GM18526 (cell line): ENCODE results near the gene FRAS1.

Experiments used
- POLR2A ChIP-seq: IDR thresholded peaks from 3 replicates; pipeline ENCODE4 v1.6.1; 2011; ENCODE audit not compliant: insufficient read length; ENCODE audit errors: extremely low read depth

The FRAS1 gene

GRCh38 chr4:78527555-78527954, 470.4 kb downstream of the FRAS1 start:
- no peak for TF ChIP-seq POLR2A

- TF ChIP-seq POLR2A: no peak
These were observed 471.2 kb downstream of the FRAS1 start for GRCh38 chr4:78528327-78528726.

GRCh38 chr4:78529569-78530209, 472.6 kb downstream of the FRAS1 start:
- no peak for TF ChIP-seq POLR2A

- no peak for TF ChIP-seq POLR2A
These were observed 474.9 kb downstream of the FRAS1 start for GRCh38 chr4:78532046-78532445.

GRCh38 chr4:78533854-78534253, 476.7 kb downstream of the FRAS1 start:
- no peak for TF ChIP-seq POLR2A

- no peak for TF ChIP-seq POLR2A
These were observed 477.3 kb downstream of the FRAS1 start for GRCh38 chr4:78534286-78534955.

- TF ChIP-seq POLR2A: no peak
These were observed 485.2 kb downstream of the FRAS1 start for GRCh38 chr4:78542373-78542772.

GRCh38 chr4:78543424-78544125, 486.5 kb downstream of the FRAS1 start:
- TF ChIP-seq POLR2A: no peak

GRCh38 chr4:78544678-78545077, 487.6 kb downstream of the FRAS1 start:
- no peak for TF ChIP-seq POLR2A

- TF ChIP-seq POLR2A: no peak
These were observed 488.4 kb downstream of the FRAS1 start for GRCh38 chr4:78545275-78546246.

- no peak for TF ChIP-seq POLR2A
These were observed 494.6 kb downstream of the FRAS1 start, which contains the start of gene ANXA3 for GRCh38 chr4:78551420-78552351. Gene ANXA3 (plus strand): TSS chr4:78551770. CDS start chr4:78554474, 2,704 bp downstream.

GRCh38 chr4:78552389-78553042, 495.4 kb downstream of the FRAS1 start:
- TF ChIP-seq POLR2A: no peak

GRCh38 chr4:78553043-78553396, 495.9 kb downstream of the FRAS1 start:
- no peak for TF ChIP-seq POLR2A
